KMS-11 (cell line): ENCODE data around the gene E2F2.

Experiments used
- H2AFZ ChIP-seq: fragments of 200-600 bp; sonication (generic); 2 replicates; pipeline ENCODE4 v1.6.1; 2016; ENCODE audit warnings: antibody characterized with exemption, mixed run types, low read depth
- H3K27ac ChIP-seq: fragments of 200-600 bp; sonication (generic); 2 replicates; pipeline ENCODE4 v1.6.1; 2016; ENCODE audit warnings: mild to moderate bottlenecking, mixed run types
- H3K27me3 ChIP-seq: fragments of 200-600 bp; sonication (generic); 2 replicates; pipeline ENCODE4 v1.6.1; 2017; ENCODE audit warnings: mild to moderate bottlenecking, low read depth, mixed run types, moderate library complexity; ENCODE audit not compliant: insufficient read depth
- H3K36me3 ChIP-seq: fragments of 200-600 bp; sonication (generic); 2 replicates; pipeline ENCODE4 v1.6.1; 2017; ENCODE audit warnings: mild to moderate bottlenecking, mixed run types; ENCODE audit not compliant: insufficient read depth
- H3K4me1 ChIP-seq: fragments of 200-600 bp; sonication (generic); 2 replicates; pipeline ENCODE4 v1.6.1; 2016; ENCODE audit warnings: mild to moderate bottlenecking, low read depth, mixed run types; ENCODE audit not compliant: poor library complexity, severe bottlenecking
- H3K4me2 ChIP-seq: fragments of 200-600 bp; sonication (generic); 2 replicates; pipeline ENCODE4 v1.7.0; 2016; ENCODE audit warnings: mild to moderate bottlenecking, mixed run types
- H3K4me3 ChIP-seq: fragments of 200-600 bp; sonication (generic); IDR thresholded peaks from 2 replicates; pipeline ENCODE4 v1.6.1; 2017; ENCODE audit warnings: low read depth, low read length, mixed read lengths; ENCODE audit not compliant: insufficient read depth
- H3K79me2 ChIP-seq: fragments of 200-600 bp; sonication (generic); 2 replicates; pipeline ENCODE4 v1.6.1; 2016; ENCODE audit warnings: low read depth, mixed run types; ENCODE audit not compliant: insufficient read depth
- H3K9ac ChIP-seq: fragments of 200-600 bp; sonication (generic); 2 replicates; pipeline ENCODE4 v1.6.1; 2016; ENCODE audit warnings: mild to moderate bottlenecking, mixed run types
- H4K20me1 ChIP-seq: fragments of 200-600 bp; sonication (generic); 2 replicates; pipeline ENCODE4 v1.6.1; 2016; ENCODE audit warnings: mild to moderate bottlenecking, mixed run types; ENCODE audit not compliant: insufficient read depth
- CTCF ChIP-seq: fragments of 200-600 bp; sonication (generic); conservative IDR thresholded peaks from 2 replicates; pipeline ENCODE4 v1.6.1; 2017; ENCODE audit warnings: low read depth, mild to moderate bottlenecking, antibody characterized with exemption, low read length, moderate library complexity, mixed read lengths

Gene E2F2

DNA sequence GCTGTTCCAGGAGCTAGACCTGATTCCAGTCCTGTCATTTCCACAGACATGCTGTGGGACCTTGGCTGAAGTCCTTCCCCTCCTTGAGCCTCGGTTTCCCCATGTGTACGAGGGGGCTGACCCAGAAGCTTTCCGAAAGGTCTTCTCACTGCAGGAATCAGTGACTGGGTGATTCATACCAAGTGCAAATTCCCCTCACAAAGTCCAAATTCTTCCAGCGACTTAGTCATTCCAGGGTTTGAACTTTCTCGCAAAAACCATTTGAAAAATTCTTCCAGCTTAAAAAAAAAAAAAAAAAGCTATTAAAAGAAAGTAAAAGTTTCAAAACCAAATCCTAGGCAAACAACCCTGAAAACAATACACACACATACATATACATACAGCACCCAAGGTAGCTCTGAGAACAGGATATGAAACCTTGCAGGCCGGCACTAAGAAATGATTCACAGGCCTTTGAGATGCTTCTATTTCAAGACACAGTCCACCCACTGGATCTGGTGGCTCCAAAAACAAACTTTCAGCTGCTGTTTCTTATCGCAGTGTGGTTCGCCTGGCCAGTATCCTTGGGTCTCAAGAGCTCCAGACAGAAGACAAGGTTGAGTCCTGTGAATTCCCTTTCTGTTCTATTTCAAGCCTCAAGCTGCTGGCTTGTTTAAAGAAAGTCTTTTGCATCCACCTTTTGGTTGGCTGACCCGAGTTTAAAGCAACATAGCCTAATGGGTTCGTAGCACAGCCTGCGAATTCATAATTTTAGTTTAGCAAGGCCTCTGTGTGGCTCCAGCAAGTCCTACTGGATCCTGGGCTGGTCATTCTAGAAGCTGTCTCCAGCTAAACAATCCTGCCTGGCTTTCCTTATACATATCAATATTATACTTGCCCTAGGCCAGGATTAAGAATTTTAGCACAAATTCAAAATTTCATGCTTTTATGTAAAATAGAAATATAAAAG, 46.3 kb upstream of the E2F2 start:
- H2AFZ ChIP-seq, result peak overlapping the region; percentile 48
- H3K9ac ChIP-seq, result no peak overlapping the region
- H3K27ac ChIP-seq, result peak overlapping the region; percentile 19; the same call in 1 of the 2 replicates

GRCh38 chr1:23576338-23577055, 45.5 kb upstream of the E2F2 start:
- H3K27ac ChIP-seq, result no peak overlapping the region
- H3K4me1 ChIP-seq, result peaks cover 15% of the 10 kb centered on the region
- H2AFZ ChIP-seq, result no peak overlapping the region
- TF ChIP-seq CTCF, result no peak
- H3K4me2 ChIP-seq, result peak overlapping the region; percentile 56; the same call in 1 of the 2 replicates
- no peaks in the 10 kb centered on the region for H3K27me3 ChIP-seq
- H3K79me2 ChIP-seq, result no peaks in the 10 kb centered on the region
- H4K20me1 ChIP-seq, result no peaks in the 10 kb centered on the region
- H3K9ac ChIP-seq, result no peak overlapping the region
- H3K36me3 ChIP-seq, result no peaks in the 10 kb centered on the region
- H3K4me3 ChIP-seq, result no peak overlapping the region

More for the DNA sequence above, 46.3 kb upstream of the E2F2 start:
- Histone ChIP-seq H3K4me1 (peaks cover 15% of the 10 kb centered on the region), H4K20me1 (no peaks in the 10 kb centered on the region), H3K4me3 (no peak overlapping the region), H3K79me2 (no peaks in the 10 kb centered on the region), H3K27me3 (no peaks in the 10 kb centered on the region), H3K36me3 (no peaks in the 10 kb centered on the region), H3K4me2 (peak overlapping the region; percentile 56)
- no peak for TF ChIP-seq CTCF

DNA sequence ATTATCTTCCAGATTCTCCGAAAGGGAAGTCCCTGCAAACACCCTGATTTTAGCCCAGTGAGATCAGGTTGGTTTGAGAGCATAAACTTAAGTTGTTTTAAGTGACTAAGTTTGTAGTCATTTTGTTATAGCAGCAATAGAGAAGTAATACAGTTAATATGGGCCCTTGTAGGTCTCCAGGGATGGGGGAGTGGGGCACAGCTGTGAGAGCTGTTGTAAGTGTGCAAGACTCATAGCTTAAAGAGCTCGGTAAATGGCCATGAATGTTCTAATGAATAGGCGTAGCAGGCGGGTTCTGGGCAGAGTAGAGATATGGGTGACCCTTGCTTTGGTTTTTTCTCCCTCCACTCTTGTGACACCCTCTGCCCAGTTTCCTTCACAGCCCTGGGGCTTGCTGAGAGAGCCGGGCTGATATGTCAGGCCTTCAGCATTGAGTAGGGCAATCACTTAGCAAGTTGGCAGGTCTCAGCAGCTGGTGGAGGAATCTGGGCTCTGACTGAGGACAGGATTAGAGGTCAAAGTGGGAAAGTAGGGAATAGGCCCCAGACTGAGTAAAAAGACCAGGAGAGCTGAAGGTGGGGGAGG, 44.3 kb upstream of the E2F2 start:
- Histone ChIP-seq H3K9ac (no peak overlapping the region), H4K20me1 (no peaks in the 10 kb centered on the region), H2AFZ (no peak overlapping the region), H3K27ac (no peak overlapping the region), H3K4me2 (no peak overlapping the region), H3K79me2 (no peaks in the 10 kb centered on the region), H3K36me3 (no peaks in the 10 kb centered on the region), H3K27me3 (no peaks in the 10 kb centered on the region), H3K4me3 (no peak overlapping the region), H3K4me1 (peaks cover 15% of the 10 kb centered on the region)
- TF ChIP-seq CTCF, result no peak

GRCh38 chr1:23574265-23574754, 43.3 kb upstream of the E2F2 start:
- H3K27ac ChIP-seq, result no peak overlapping the region
- no peaks in the 10 kb centered on the region for H3K36me3 ChIP-seq
- H3K4me3 ChIP-seq, result no peak overlapping the region
- H3K27me3 ChIP-seq, result no peaks in the 10 kb centered on the region
- no peak overlapping the region for H3K9ac ChIP-seq
- TF ChIP-seq CTCF, result no peak
- no peak overlapping the region for H3K4me2 ChIP-seq
- H3K4me1 ChIP-seq, result peaks cover 15% of the 10 kb centered on the region
- no peaks in the 10 kb centered on the region for H4K20me1 ChIP-seq
- H3K79me2 ChIP-seq, result no peaks in the 10 kb centered on the region
- H2AFZ ChIP-seq, result no peak overlapping the region
